GM12878 (cell line): ENCODE data around the gene WSCD1. TPM values are rescaled to one million over a fixed set of nuclear protein-coding genes. Genes with fewer than 3 reads are reported as not detected.

Experiments used
- ATAC-seq: fragments of 200-7000 bp; cut with Tn5 transposase; 3 replicates; pipeline ENCODE4 v1.9.1; 2020; ENCODE audit warnings: mild to moderate bottlenecking, moderate library complexity
- BruUV-seq: library from RNA; stranded (reverse); fragments of 400-500 nt; replicated peaks from 2 replicates; lab custom pipeline; 2021; lab: Mats Ljungman, UMichigan
- CTCF ChIA-PET: fragments of 300-600 bp; sonication (Branson Sonifier 250); formaldehyde crosslinking; extraction: SDS; loops from one replicate; lab custom pipeline; 2021; ENCODE audit warnings: inconsistent platforms; lab: Yijun Ruan, JAX
- POLR2A ChIA-PET: fragments of 350-600 bp; formaldehyde crosslinking; extraction: SDS; loops from one replicate; lab custom pipeline; 2021; ENCODE audit warnings: inconsistent platforms; lab: Charles Lee
- RAD21 ChIA-PET: fragments of 300-600 bp; sonication (Branson Sonifier 250); formaldehyde crosslinking; loops from one replicate; lab custom pipeline; 2023; ENCODE audit warnings: antibody characterized with exemption; ENCODE audit not compliant: unreplicated experiment; lab: Charles Lee
- SMC1A ChIA-PET: fragments of 300-600 bp; sonication (Branson Sonifier 250); formaldehyde crosslinking; loops from one replicate; lab custom pipeline; 2023; ENCODE audit not compliant: unreplicated experiment, uncharacterized antibody; lab: Charles Lee
- DNase-seq: peaks from one replicate; pipeline ENCODE4 v3.0.0-alpha.2; 2011; ENCODE audit warnings: low read depth, low spot score
- FAIRE-seq: peaks from 3 replicates; lab custom pipeline; 2011; peaks lifted over from hg19 to GRCh38; lab: Jason Lieb, UNC
- H2AFZ ChIP-seq: 2 replicates; pipeline ENCODE4 v1.6.0; 2011; ENCODE audit warnings: low read depth, low read length, control low read depth; ENCODE audit not compliant: control insufficient read depth
- H3K27ac ChIP-seq: 2 replicates; pipeline ENCODE4 v1.5.1; 2011; ENCODE audit warnings: control low read depth; ENCODE audit not compliant: control insufficient read depth, insufficient read depth
- H3K27me3 ChIP-seq, 2 experiments: replicated peaks in 1 of 2; 2 replicates each; pipeline versions ENCODE4 v1.6.0 to v1.6.1; 2011; ENCODE audit warnings: low read length in 1 of 2; ENCODE audit not compliant: control insufficient read depth in 2 of 2, insufficient read depth in 2 of 2
- H3K36me3 ChIP-seq, 2 experiments: 2 replicates each; pipeline ENCODE4 v1.5.1; 2011; ENCODE audit warnings: low read length in 1 of 2; ENCODE audit not compliant: control insufficient read depth in 2 of 2, insufficient read depth in 2 of 2
- H3K4me1 ChIP-seq: 2 replicates; pipeline ENCODE4 v1.6.1; 2011; ENCODE audit warnings: mild to moderate bottlenecking, low read length, moderate library complexity, mixed read lengths; ENCODE audit not compliant: control insufficient read depth, insufficient read depth
- H3K4me2 ChIP-seq: 2 replicates; pipeline ENCODE4 v1.6.0; 2011; ENCODE audit warnings: control low read depth; ENCODE audit not compliant: control insufficient read depth, insufficient read depth
- H3K4me3 ChIP-seq: fragments of 200-600 bp; sonication (generic); 2 replicates; pipeline ENCODE4 v1.5.1; 2016
- H3K79me2 ChIP-seq: 2 replicates; pipeline ENCODE4 v1.6.0; 2011; ENCODE audit warnings: low read length; ENCODE audit not compliant: control insufficient read depth, insufficient read depth
- H3K9ac ChIP-seq: 2 replicates; pipeline ENCODE4 v1.8.0; 2011; ENCODE audit warnings: low read length, control low read depth, mixed read lengths; ENCODE audit not compliant: control insufficient read depth, insufficient read depth
- H3K9me3 ChIP-seq: replicated peaks from 3 replicates; pipeline ENCODE4 v1.5.1; 2011; ENCODE audit warnings: mild to moderate bottlenecking, low read length; ENCODE audit not compliant: control insufficient read depth, insufficient read depth
- H4K20me1 ChIP-seq: 2 replicates; pipeline ENCODE4 v1.6.0; 2011; ENCODE audit not compliant: control insufficient read depth, insufficient read depth
- CBX5 ChIP-seq: sonication (generic); IDR thresholded peaks from 2 replicates; pipeline ENCODE4 v1.6.1; 2016; ENCODE audit warnings: low read depth, moderate library complexity, mild to moderate bottlenecking, inconsistent platforms
- CHD1 ChIP-seq: IDR thresholded peaks from 2 replicates; pipeline ENCODE4 v1.6.1; 2012; ENCODE audit warnings: low read depth, low read length, improper control_type of control experiment
- CUX1 ChIP-seq: IDR thresholded peaks from 2 replicates; pipeline ENCODE4 v1.6.1; 2012; ENCODE audit warnings: improper control_type of control experiment, low read depth, low read length; ENCODE audit not compliant: insufficient replicate concordance
- JUND ChIP-seq: IDR thresholded peaks from 2 replicates; pipeline ENCODE4 v1.6.1; 2012; ENCODE audit warnings: low read depth, mild to moderate bottlenecking, low read length, improper control_type of control experiment, moderate library complexity
- KDM1A ChIP-seq: fragments of 200-600 bp; sonication (generic); IDR thresholded peaks from 2 replicates; pipeline ENCODE4 v1.6.1; 2016; ENCODE audit warnings: borderline replicate concordance
- MYC ChIP-seq: IDR thresholded peaks from 2 replicates; pipeline ENCODE4 v1.6.1; 2011; ENCODE audit warnings: mild to moderate bottlenecking, low read length, moderate library complexity, inconsistent platforms; ENCODE audit not compliant: insufficient read depth, insufficient replicate concordance, insufficient read length, severe bottlenecking
- PRDM15 ChIP-seq: fragments of 450-650 bp; formaldehyde crosslinking; IDR thresholded peaks from 2 replicates; pipeline ENCODE4 v1.4.0; 2020; ENCODE audit warnings: mild to moderate bottlenecking, moderate library complexity
- WGBS: methylation state at CpG from one replicate; pipeline ENCODE4 v1.1.6; 2016; ENCODE audit warnings: low lambda C conversion rate; ENCODE audit not compliant: insufficient replicate concordance, insufficient coverage; ENCODE audit errors: missing lambda C conversion rate; 5-methylcytosine and 5-hydroxymethylcytosine counted together
- in situ Hi-C: fragments of 300-500 bp; cut with MboI; formaldehyde crosslinking; loops from 9 replicates; pipeline ENCODE4 v1.14.3; 2018; ENCODE audit warnings: mixed read lengths
- intact Hi-C: fragments of 100-400 bp; cut with micrococcal nuclease; formaldehyde crosslinking; loops from one replicate; pipeline ENCODE4 v1.14.2; 2022; ENCODE audit not compliant: unreplicated experiment
- polyA plus RNA-seq, 11 experiments: library from polyadenylated mRNA; depleted of rRNA in 4 of 11; unstranded in 6 of 11; stranded (reverse) in 5 of 11; fragments of >200 nt; fragmentation: Nextera tagmentation in 4 of 11; fragmentation: Illumina TruSeq in 1 of 11; extraction: Ambion mirVana in 4 of 11; extraction: Trizol in 1 of 11; gene quantifications; 1 replicate in 1 of 11; 2 replicates in 10 of 11; pipeline versions ENCODE4 v1.2.1 to v1.2.3, GENCODE V29; 2011 to 2016; ENCODE audit warnings: inconsistent platforms in 2 of 11, missing spikeins in 2 of 11, low read depth in 1 of 11
- total RNA-seq, 4 experiments: library from RNA; depleted of rRNA in 3 of 4; stranded (reverse); fragments of >200 nt in 3 of 4; fragmentation: Illumina TruSeq in 1 of 4; extraction: Trizol in 1 of 4; gene quantifications; 2 replicates each; pipeline versions ENCODE4 v1.2.1 to v1.2.3, GENCODE V29; 2013 to 2021

WSCD1 gene
- total and polyA plus RNA-seq, 10 of the 15 experiments (the other 5 are each of a cell fraction or from before 2014, with no cell fraction given): 0.01 to 0.16 TPM; not detected in 8

GRCh38 chr17:6047966-6048365 lies 22.2 kb upstream of the WSCD1 start:
- ATAC-seq (no peak), FAIRE-seq (no peak), DNase-seq (no peak)
- Histone ChIP-seq H3K9ac (no peak overlapping the region), H3K79me2 (no peaks in the 10 kb centered on the region), H3K36me3 (no peaks in the 10 kb centered on the region), H3K9me3 (no peaks in the 10 kb centered on the region), H2AFZ (no peak overlapping the region), H3K27ac (no peak overlapping the region), H3K4me3 (no peak overlapping the region), H4K20me1 (no peaks in the 10 kb centered on the region; the same call in 1 of the 2 replicates), H3K4me1 (no peaks in the 10 kb centered on the region)
- in situ Hi-C loops: no loop called here
- RAD21 ChIA-PET: no interaction called here
- 44% methylated on average over 3 of the region's 3 CpGs for WGBS
- TF ChIP-seq CBX5 (no peak), KDM1A (no peak), JUND (no peak), CUX1 (no peak), CHD1 (no peak), MYC (no peak), PRDM15 (CRISPR knock-in tag) (no peak)
- TF ChIP-seq, all 136 proteins: peak for 0
- intact Hi-C loops: no loop called here
- ChIA-PET POLR2A (no interaction called here), SMC1A (no interaction called here), CTCF (no interaction called here)
- BruUV-seq: no TSS peak
- Histone ChIP-seq H3K27me3 (no peaks in the 10 kb centered on the region; a peak in 1 of 4 replicates), H3K4me2 (no peak overlapping the region)
